ENCODE measurements around the gene FAM20B.
"Not testable (repeated sequence)": the region's sequence is repeated elsewhere in the genome, so short reads cannot be mapped to it uniquely, and the experiment has no call there.

Gene FAM20B

DNA sequence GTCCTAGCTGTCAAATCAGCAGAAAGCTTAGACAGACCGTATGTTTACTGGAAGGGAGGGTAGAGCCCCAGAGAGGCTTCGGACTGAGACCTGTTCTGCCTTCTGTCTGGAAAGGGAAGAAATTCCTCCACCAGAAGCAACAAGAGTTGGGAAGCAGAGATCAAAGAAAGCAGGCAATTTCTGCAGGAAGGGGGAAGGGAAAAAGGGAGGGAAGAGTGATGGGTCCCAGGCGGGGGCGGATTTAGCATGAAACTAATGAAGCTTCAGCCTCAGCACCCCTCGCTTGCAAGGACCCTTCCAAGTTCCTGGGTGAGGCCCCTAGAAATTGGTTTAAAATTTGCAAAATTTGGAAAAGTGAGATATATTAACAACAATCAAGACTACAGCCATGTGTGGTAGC is 26.6 kb upstream of the FAM20B start:
- DNase-seq (ENCODE audit: extremely low read depth, low read depth), result no peak
- TF ChIP-seq, protein P1, sequence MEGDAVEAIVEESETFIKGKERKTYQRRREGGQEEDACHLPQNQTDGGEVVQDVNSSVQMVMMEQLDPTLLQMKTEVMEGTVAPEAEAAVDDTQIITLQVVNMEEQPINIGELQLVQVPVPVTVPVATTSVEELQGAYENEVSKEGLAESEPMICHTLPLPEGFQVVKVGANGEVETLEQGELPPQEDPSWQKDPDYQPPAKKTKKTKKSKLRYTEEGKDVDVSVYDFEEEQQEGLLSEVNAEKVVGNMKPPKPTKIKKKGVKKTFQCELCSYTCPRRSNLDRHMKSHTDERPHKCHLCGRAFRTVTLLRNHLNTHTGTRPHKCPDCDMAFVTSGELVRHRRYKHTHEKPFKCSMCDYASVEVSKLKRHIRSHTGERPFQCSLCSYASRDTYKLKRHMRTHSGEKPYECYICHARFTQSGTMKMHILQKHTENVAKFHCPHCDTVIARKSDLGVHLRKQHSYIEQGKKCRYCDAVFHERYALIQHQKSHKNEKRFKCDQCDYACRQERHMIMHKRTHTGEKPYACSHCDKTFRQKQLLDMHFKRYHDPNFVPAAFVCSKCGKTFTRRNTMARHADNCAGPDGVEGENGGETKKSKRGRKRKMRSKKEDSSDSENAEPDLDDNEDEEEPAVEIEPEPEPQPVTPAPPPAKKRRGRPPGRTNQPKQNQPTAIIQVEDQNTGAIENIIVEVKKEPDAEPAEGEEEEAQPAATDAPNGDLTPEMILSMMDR (IDR thresholded peaks at IDR 0.05; ENCODE audit: low read depth, low read length), result no peak

DNA sequence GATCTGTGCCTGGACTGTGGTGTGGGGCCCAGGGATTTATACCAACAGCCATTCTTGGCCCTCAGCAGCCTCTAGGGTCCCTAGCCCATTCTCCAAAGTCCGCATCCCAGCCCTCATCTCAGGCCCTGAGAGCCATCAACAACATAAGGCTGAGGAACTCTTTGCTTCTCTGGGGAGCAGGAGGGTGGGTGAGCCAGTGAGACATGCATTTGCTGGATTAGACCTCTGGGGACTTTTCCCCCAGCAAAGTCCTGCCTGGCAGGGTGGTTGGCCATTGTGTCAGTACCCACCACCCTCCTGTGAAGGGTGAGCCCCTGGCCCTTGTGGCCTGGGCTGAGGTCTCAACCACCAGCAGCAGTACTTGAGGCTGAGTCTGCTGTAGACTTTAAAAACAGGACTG is 24.2 kb upstream of the FAM20B start:
- TF ChIP-seq, protein P1 (IDR thresholded peaks at IDR 0.05; ENCODE audit: low read depth, low read length), result no peak
- DNase-seq (ENCODE audit: extremely low read depth, low read depth), result no peak

DNA sequence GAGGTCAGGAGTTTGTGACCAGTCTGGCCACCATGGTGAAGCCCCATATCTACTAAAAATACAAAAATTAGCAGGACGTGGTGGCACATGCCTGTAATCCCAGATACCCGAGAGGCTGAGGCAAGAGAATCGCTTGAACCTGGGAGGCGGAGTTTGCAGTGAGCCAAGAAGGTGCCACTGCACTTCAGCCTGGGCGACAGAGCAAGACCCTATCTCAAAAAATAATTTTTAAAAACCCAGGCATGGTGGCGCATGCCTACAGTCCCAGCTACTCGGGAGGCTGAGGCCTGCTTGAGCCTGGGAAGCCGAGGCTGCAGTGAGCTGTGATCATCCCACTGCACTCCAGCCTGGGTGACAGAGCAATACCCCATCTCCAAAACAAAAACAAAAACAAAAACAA is 23.6 kb upstream of the FAM20B start:
- not testable (repeated sequence) for DNase-seq (ENCODE audit: extremely low read depth, low read depth)

DNA sequence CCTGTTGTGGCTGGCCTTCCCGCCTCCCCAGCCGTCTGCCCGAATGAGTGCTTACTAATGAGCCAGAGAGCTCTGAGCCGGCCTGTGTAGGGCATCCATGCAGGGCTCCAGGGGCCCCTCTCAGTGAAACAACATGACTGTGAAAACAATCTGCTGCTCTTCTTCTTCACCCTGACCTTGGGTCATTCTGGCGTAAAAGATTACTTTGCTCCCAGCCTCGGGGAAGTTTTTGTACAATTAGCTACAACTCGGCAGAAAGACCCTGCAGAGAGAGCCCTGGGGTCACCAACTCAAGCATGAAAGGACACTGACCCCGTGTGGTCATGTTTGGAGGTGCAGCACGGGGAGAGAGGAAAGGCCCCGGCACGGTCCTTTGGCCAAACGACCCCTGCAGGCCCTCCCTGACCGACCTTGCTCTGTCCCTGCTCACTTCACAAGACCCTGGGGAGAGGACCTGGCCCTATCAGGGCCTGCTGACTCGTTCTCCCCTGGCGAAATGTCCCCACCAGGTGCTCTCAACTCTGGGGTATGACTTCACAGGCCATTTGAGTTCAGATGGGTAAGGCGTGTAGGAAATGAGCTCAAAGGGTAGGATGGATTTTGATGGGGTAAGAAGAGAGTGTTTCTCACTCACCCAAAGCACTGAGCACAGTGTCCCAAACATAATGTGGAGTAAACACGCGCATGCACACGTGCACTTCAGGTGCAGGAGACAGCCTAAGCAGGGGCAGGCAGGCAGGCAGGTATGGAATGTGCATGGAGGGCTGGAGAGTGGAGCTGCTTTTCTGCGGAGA is 22.9 kb upstream of the FAM20B start:
- TF ChIP-seq, protein P1 (IDR thresholded peaks at IDR 0.05; ENCODE audit: low read depth, low read length), result peak; percentile 95
- no peak for DNase-seq (ENCODE audit: extremely low read depth, low read depth)

DNA sequence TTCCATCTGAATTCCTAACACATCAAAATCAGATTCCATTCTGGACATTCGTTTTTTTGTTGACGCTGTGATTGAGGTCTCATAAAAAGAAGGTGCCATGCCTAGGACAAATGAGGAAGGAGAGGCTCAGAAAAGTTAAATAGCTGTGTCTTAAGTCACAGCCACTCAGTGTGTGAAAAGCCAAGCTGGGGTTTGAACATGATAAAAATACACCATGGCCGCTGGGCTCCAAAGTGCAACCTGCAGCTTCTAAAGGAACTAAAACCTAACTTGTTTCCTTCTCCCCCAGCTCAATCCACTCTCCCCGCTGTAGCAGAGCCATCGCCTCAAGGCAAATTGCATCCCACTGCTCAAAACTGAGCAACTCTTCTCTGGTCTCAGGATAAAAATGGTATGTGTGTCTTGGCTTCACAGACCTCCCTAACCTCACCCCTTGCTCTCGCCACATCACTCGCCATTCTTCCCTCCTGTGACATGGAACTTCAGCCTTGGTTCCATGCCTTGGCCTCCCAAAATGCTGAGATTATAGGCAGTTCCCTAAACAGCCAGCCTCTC is 22.1 kb upstream of the FAM20B start:
- TF ChIP-seq, protein P1 (IDR thresholded peaks at IDR 0.05; ENCODE audit: low read depth, low read length), result no peak

DNA sequence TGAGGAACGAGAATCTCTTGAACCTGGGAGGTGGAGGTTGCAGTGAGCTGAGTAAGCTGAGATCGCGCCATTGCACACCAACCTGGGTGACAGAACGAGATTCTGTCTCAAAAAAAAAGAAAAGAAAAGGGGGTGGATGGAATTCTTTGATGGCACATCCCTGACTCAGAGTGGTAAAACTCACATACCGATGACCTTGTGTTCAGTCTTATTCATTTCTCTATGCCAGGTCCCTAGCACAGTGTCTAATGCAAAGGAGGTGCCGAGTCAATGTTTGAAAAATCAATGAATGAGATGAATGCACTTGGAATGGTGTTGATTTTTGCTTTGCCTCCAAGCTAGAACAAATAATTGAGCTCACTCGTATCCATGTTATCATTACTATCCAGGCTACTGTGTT is 18.5 kb upstream of the FAM20B start:
- TF ChIP-seq, protein P1 (IDR thresholded peaks at IDR 0.05; ENCODE audit: low read depth, low read length), result no peak
- DNase-seq (ENCODE audit: extremely low read depth, low read depth), result no peak

More for the DNA sequence above, 22.1 kb upstream of the FAM20B start:
- DNase-seq (ENCODE audit: extremely low read depth, low read depth), result no peak

DNA sequence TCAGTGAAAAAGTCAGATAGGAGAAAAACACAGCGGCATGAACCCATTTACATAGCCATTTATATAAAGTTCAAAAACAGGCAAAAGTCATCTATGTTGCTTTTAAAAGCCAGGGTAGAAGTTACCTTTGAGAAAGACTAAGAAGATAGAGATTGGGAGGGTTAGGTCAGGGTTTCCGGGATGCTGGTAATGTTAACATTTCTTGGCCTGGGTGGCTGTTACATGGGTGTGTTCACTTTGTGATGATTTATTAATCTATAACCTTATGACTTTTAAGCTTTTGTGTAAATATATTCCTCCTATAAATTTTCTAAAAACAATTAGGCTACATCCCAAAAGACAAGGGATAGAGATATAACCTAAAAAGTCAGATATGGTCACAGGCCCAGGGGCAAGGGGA is 15.0 kb upstream of the FAM20B start:
- DNase-seq (ENCODE audit: extremely low read depth, low read depth), result no peak
- TF ChIP-seq, protein P1 (IDR thresholded peaks at IDR 0.05; ENCODE audit: low read depth, low read length), result no peak
